ENCODE results near the gene POTEI.
"Not testable (repeated sequence)": the region's sequence is repeated elsewhere in the genome, so short reads cannot be mapped to it uniquely, and the experiment has no call there.

- not testable (repeated sequence) for TF ChIP-seq ELF4 (IDR thresholded peaks at IDR 0.05); FOXM1 (IDR thresholded peaks at IDR 0.05; ENCODE audit: borderline replicate concordance); FOXK2 (IDR thresholded peaks at IDR 0.05); ZNF384 (IDR thresholded peaks at IDR 0.05); HDGF (IDR thresholded peaks at IDR 0.05; ENCODE audit: borderline replicate concordance); SUZ12 (IDR thresholded peaks at IDR 0.05); LEF1 (IDR thresholded peaks at IDR 0.05; ENCODE audit: borderline replicate concordance); CTBP1 (IDR thresholded peaks at IDR 0.05; ENCODE audit: borderline replicate concordance); BHLHE40 (IDR thresholded peaks at IDR 0.05; ENCODE audit: borderline replicate concordance); NFRKB (IDR thresholded peaks at IDR 0.05); TARDBP (IDR thresholded peaks at IDR 0.05); PKNOX1 (IDR thresholded peaks at IDR 0.05)
These were observed 58.8 kb downstream of the POTEI start for GRCh38 chr2:130450366-130450765.
